ENCODE data around the gene VWF.
"Not testable (repeated sequence)": the region's sequence is repeated elsewhere in the genome, so short reads cannot be mapped to it uniquely, and the experiment has no call there.

VWF gene

DNA sequence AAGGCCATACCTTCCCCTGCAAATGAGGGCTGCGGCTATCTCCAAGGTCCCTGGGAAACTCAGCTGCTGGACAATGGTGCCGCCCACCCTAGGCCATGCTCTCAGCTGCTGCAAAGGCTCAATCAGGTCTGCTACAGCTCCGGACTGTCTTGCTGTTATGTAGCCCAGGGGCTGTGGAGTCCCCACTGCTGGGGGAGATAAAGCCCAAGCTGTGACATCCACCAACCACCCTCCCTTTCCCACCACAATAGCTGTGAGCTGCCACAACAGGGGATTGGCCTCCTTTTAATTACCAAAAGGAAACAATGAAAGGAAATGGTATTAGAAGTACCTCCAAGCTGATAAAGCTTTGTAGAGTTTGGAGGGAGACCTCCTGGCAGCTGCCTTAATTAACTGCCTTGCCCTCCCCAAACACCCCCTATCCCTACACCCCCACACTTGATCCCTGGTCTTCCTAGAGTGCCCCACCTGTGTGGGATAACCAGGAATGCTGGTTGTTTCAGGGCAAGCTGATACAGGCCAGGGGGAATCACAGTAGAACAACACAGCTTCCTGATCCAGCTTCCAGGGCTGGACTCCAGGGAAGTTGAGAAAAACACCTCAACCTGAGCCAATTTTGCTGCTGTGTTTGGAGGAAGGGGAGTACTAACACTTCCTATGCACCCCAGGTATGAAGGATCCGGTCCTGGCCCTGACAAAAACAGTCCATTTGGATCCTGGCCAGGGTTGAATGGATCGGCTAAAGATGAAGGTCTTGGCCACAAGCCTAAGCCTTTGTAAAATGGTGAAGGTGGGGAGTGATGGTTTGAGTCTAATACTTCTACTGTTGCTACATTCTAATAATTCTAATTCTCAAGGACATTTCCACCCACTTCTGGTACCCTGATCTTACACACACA lies at the start of gene VWF:
TSS of gene VWF (minus strand) at position 260 of the 899 bp plus-strand sequence. CDS start 1,474 bp downstream, outside the sequence.
- DNase-seq, result no peak

- DNase-seq, result no peak
Observed at GRCh38 chr12:6172862-6173261, 48.4 kb upstream of the VWF start.

DNA sequence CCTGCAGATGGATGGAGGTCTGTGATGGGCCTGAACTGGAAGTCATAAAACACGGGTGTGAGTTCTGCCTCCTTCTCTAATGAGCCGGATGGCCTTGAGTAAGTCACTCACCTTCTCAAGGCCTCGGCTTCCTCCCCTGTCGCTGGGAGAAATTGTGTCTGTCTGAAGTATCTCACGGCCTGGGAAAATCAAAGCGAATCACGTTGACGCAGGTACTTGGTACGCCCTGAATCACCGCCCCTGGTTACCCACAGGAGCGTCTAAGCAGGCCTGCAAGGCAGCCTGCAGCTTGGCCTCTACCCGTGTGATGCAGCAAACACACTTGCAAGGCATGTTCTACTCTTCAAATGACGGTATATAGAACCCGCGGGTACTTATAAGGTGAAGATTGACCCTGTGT lies 47.6 kb upstream of the VWF start:
- no peak for DNase-seq

DNA sequence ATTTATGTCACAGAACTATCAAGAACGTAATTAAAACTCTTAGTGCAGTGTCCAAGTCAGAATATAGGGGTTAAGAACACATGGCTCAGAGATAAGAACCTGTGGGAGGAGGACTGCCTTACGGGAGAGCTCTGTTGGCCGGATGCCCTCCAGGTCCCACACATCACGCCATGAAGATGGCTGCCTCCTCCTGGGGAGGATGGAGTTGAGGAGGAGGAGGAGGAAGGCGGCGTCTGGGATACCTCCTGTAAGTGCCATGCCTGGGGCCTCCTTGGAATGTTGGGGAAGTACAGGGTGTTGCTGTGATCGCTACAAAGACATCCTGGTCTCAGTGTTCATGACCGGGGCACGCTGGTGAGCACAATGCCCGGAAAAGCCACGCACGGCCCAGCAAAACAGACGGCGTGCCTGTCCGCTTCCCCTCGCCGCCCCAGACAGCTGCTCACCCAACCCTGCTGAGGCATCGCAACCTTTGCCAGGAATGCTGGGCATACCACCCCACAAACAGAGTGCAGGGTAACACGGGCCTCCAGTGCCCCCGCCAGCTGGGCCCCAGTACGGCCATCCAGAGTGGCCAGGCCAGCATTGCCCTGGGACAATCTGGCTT lies 47.0 kb upstream of the VWF start:
- DNase-seq, result no peak

- peak; percentile 82 for DNase-seq
Observed at GRCh38 chr12:6167327-6168280, 43.1 kb upstream of the VWF start.

- no peak for DNase-seq
Observed at GRCh38 chr12:6166808-6167207, 42.3 kb upstream of the VWF start.

- no peak for DNase-seq
Observed at GRCh38 chr12:6165395-6165794, 40.9 kb upstream of the VWF start.

DNA sequence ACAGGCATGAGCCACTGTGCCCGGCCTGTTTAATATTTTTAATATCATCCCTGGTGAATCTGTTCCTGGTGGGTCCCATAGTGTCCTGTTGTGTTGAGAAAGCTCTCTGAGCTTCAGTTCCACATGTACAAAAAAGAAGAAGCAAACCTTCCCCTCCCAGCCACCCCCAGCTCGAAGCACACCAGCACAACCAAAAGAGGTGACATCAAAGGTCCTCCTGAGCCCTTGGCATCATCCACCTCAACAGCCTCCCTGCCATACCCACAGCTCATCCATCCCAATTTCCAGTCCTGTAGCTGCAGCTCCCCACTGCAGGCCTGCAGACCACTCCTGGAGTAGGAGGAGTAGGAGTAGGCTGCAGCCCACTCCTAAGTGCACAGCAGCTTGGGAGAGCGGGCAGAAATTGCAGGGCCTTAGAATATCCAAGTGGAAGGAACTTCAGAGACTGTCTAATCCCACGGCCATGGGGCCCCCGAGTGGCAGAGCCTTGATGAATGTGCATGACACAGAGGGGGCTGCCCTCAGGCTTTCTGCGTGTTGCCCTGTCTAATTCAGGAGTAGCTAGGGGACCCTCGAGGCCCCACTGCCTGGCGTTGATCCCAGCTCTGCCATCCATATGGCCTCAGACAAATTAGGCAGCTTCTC lies 39.1 kb upstream of the VWF start:
- no peak for DNase-seq

DNA sequence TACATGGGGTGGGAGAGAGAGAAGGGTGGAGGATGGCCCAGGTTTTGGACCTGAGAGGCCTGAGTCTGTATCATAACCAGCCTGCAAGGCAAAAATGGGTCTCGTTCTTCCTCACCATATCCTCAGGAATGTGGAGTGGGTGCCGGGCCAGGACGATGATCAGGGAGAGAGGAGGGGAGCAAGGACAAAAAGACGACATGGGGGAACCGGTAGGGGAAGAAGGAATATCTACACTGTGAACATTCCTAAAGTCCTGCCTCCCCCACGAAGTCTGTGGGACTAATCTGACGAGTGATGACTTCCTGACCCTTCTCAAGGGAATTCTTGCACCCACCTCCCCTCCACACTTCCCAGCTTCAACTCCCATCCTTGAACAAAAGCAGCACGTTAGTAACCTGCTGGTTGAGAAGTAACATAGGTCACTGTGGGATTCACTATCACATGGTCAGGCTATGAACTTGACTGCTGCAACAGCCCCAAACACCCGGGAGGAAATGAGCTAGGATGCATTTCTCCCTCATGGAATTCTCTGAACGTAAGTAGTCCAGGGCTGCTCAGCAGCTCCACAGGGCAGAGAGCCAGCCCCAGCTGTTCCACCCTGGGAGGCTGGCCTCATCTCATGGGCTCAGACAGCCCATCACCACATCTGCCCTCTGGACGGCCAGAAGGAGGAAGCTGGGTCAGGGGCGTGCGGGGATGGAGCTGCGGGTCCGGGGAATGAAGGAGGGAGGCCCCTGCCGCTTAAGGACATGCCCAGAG lies 36.8 kb upstream of the VWF start:
- DNase-seq, result no peak

DNA sequence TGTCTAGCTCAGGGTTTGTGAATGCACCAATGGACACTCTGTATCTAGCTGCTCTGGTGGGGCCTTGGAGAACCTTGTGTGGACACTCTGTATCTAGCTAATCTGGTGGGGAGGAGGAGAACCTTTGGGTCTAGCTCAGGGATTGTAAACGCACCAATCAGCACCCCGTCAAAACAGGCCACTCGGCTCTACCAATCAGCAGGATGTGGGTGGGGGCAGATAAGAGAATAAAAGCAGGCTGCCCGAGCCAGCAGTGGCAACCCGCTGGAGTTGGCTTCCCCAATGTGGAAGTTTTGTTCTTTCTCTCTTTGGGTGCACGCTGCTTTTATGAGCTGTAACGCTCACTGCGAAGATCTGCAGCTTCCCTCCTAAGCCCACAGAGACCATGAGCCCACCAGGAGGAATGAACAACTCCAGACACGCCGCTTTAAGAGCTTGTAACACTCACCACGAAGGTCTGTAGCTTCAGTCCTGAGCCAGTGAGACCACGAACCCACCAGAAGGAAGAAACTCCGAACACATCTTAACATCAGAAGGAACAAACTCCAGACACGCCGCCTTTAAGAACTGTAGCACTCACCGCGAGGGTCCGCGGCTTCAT lies 35.7 kb upstream of the VWF start:
- not testable (repeated sequence) for DNase-seq

- not testable (repeated sequence) for DNase-seq
Observed at GRCh38 chr12:6159166-6160011, 34.9 kb upstream of the VWF start.

- no peak for DNase-seq
Observed at GRCh38 chr12:6158749-6159148, 34.3 kb upstream of the VWF start.

GRCh38 chr12:6158255-6158654 lies 33.8 kb upstream of the VWF start:
- DNase-seq, result no peak

DNA sequence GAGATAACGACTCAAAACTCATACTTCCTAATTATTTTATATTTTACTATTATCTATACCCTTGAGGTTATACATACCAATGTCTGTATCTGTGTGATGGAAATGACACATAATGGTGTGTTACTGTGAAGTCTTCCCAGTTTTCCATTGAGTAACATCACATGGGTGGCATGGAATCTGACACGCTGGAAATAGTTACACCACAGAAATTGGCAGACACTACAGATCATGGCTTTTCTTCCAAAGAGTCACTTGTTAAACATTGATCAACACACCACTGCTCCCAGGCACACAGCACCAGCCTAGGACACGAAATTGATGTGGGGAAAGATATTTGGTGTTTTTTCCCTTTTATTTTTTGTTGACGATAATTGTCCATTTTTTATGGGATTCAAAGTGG lies 33.0 kb upstream of the VWF start:
- DNase-seq, result no peak

- DNase-seq, result no peak
Observed at GRCh38 chr12:6154730-6155459, 30.4 kb upstream of the VWF start.

DNA sequence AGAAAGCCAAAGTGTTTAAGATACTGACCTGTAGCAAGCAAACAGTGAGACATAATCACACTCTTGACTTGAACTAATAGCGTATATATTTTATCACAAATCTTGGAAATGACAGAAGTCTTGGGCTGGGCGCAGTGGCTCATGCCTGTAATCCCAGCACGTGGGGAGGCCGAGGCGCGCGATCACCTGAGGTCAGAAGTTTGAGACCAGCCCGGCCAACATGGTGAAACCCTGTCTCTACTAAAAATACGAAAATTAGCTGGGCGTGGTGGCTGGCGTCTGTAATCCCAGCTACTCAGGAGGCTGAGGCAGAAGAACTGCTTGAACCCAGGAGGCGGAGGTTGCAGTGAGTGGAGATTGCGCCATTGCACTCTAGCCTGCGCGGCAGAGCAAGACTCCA lies 24.3 kb upstream of the VWF start:
- DNase-seq, result not testable (repeated sequence)

DNA sequence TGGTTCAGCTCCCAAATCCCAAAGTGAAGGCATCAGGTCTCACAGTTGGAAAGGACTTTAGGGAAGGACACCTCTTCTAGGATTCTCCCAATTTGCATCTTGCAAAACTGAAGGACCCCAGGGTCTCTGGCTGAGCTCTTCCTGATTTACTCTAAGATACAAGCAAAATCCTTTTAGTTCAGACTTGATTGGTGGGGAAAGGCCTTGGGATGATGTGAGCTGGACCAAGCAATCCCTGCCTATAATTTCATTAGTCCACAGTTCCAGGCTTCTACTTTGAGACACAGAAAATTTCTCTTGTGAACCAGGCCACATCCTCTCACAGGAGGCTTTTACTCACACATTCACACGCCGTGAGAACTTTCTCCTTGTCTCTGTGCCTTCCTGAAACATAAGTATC lies 23.6 kb upstream of the VWF start:
- no peak for DNase-seq

DNA sequence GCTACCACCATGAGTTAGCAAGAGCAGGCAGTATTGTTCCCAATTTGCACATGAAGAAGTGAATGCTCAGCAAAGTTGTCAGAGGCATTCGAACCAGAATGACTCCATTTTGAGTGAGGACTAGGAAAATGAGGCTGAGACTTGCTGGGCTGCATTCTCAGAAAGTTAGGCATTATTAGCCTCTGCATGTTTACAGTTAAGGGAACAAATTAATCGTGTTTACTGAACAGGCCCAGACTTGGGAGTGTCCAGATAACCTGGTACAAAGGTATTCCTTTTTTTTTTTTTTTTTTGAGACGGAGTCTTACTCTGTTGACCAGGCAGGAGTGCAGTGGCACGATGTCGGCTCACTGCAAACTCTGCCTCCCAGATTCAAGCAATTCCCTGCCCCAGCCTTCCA lies 22.5 kb upstream of the VWF start:
- DNase-seq, result no peak

DNA sequence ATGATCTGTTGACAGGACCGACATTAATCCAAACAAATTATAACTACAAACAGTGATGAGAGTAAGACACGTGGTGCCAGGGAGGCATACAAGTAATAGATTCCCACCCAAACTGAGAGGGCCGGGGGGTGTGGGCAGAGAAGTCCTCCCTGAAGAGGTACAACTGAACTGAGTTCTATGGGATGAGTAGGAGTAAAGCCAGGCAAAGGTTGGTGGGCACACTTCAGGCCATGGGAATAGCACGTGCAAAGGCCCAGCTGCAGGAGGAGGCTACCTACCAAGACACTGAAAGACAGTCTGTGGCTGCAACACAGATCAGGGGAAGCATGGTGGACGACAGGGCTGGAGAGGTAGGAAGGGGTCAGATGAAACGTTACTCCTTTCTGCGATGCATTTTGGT lies 22.0 kb upstream of the VWF start:
- DNase-seq, result no peak

DNA sequence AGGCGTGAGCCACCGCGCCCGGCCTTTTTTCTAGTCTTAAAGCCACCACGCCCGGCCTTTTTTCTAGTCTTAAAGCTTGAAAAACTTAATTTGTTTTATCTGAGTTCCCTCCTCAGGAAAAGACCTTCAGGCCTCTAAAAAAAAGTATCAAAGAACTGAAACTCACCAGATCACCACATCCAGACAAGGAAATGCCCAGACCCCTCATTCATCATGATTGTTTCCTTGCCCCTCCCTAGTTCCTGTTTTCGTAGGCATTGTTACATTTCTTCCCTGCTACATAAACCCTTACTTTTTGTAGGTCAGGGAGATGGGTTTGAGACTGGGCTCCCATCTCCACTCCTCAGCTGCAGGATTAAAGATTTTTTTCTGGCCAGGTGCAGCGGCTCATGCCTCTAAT lies 21.1 kb upstream of the VWF start:
- DNase-seq, result no peak
